GM23338 (cell line): ENCODE results near the gene OCA2. TPM values are rescaled to one million over a fixed set of nuclear protein-coding genes. Genes with fewer than 3 reads are reported as not detected.

ENCODE experiments used
- ATAC-seq: fragments of 200-7000 bp; cut with Tn5 transposase; 3 replicates; pipeline ENCODE4 v1.9.1; 2020
- DNase-seq: peaks from one replicate; pipeline ENCODE4 v3.0.0-alpha.2; 2015; ENCODE audit warnings: low spot score
- H2AFZ ChIP-seq: fragments of 200-600 bp; sonication (generic); 2 replicates; pipeline ENCODE4 v1.8.0; 2016; ENCODE audit warnings: antibody characterized with exemption, mild to moderate bottlenecking, moderate library complexity
- H3F3A ChIP-seq: fragments of 200-600 bp; sonication (generic); replicated peaks from 2 replicates; pipeline ENCODE4 v1.8.0; 2017; ENCODE audit warnings: antibody characterized with exemption, mixed run types, low read depth
- H3K27ac ChIP-seq: fragments of 200-600 bp; sonication (generic); 2 replicates; pipeline ENCODE4 v1.6.1; 2016; ENCODE audit warnings: low read depth
- H3K27me3 ChIP-seq: fragments of 200-600 bp; sonication (generic); 2 replicates; pipeline ENCODE4 v1.8.0; 2016; ENCODE audit warnings: mild to moderate bottlenecking, mixed run types, moderate library complexity; ENCODE audit not compliant: insufficient read depth
- H3K36me3 ChIP-seq: fragments of 200-600 bp; sonication (generic); 2 replicates; pipeline ENCODE4 v1.8.0; 2016; ENCODE audit warnings: mild to moderate bottlenecking; ENCODE audit not compliant: insufficient read depth
- H3K4me1 ChIP-seq: fragments of 200-600 bp; sonication (generic); 2 replicates; pipeline ENCODE4 v1.8.0; 2016; ENCODE audit warnings: mild to moderate bottlenecking, moderate library complexity; ENCODE audit not compliant: insufficient read depth
- H3K4me2 ChIP-seq: fragments of 200-600 bp; sonication (generic); 2 replicates; pipeline ENCODE4 v1.7.1; 2017; ENCODE audit warnings: mixed run types
- H3K4me3 ChIP-seq: fragments of 200-600 bp; sonication (generic); 2 replicates; pipeline ENCODE4 v1.6.1; 2016; ENCODE audit warnings: mixed run types
- H3K79me2 ChIP-seq: fragments of 200-600 bp; sonication (generic); replicated peaks from 2 replicates; pipeline ENCODE4 v1.8.0; 2017; ENCODE audit warnings: mild to moderate bottlenecking; ENCODE audit not compliant: insufficient read depth
- H3K9me2 ChIP-seq: fragments of 200-600 bp; sonication (generic); 2 replicates; pipeline ENCODE4 v1.8.0; 2017; ENCODE audit not compliant: insufficient read depth
- H4K20me1 ChIP-seq: fragments of 200-600 bp; sonication (generic); replicated peaks from 2 replicates; pipeline ENCODE4 v1.8.0; 2017; ENCODE audit warnings: mild to moderate bottlenecking; ENCODE audit not compliant: insufficient read depth
- H3K27ac Mint-ChIP-seq: 2 replicates; pipeline ENCODE4 v1.8.0; 2020; ENCODE audit warnings: inconsistent platforms, mild to moderate bottlenecking, moderate library complexity, mixed read lengths
- H3K27me3 Mint-ChIP-seq: 3 replicates; pipeline ENCODE4 v1.8.0; 2022; ENCODE audit warnings: low read depth, mild to moderate bottlenecking, moderate library complexity, mixed read lengths, inconsistent platforms; ENCODE audit not compliant: insufficient read depth, poor library complexity
- H3K36me3 Mint-ChIP-seq: 3 replicates; pipeline ENCODE4 v1.8.0; 2021; ENCODE audit warnings: low read depth, mild to moderate bottlenecking, inconsistent platforms, moderate library complexity, mixed read lengths
- H3K4me1 Mint-ChIP-seq: 3 replicates; pipeline ENCODE4 v1.8.0; 2020; ENCODE audit warnings: mild to moderate bottlenecking, inconsistent platforms, mixed read lengths
- H3K4me3 Mint-ChIP-seq: 3 replicates; pipeline ENCODE4 v1.8.0; 2021; ENCODE audit warnings: moderate library complexity, mild to moderate bottlenecking, inconsistent platforms, mixed read lengths
- H3K9me3 Mint-ChIP-seq: 3 replicates; pipeline ENCODE4 v1.8.0; 2020; ENCODE audit warnings: moderate library complexity, mild to moderate bottlenecking, inconsistent platforms, mixed read lengths
- CREB1 ChIP-seq: fragments of 250-450 bp; sonication (Bioruptor Pico); IDR thresholded peaks from 2 replicates; pipeline ENCODE4 v1.5.0; 2020; ENCODE audit warnings: low read depth, mild to moderate bottlenecking, moderate library complexity
- ETS1 ChIP-seq: IDR thresholded peaks from 2 replicates; pipeline ENCODE4 v1.6.1; 2016; ENCODE audit warnings: antibody characterized with exemption
- EZH2 ChIP-seq: fragments of 200-600 bp; sonication (generic); IDR thresholded peaks from one replicate; pipeline ENCODE4 v1.8.0; 2017; ENCODE audit warnings: antibody characterized with exemption, mild to moderate bottlenecking, low read depth; ENCODE audit not compliant: unreplicated experiment
- EZH2phosphoT487 ChIP-seq: fragments of 200-600 bp; sonication (generic); IDR thresholded peaks from one replicate; pipeline ENCODE4 v1.8.1; 2018; ENCODE audit warnings: antibody characterized with exemption; ENCODE audit not compliant: unreplicated experiment
- JUNB ChIP-seq: IDR thresholded peaks from one replicate; pipeline ENCODE4 v1.6.1; 2016; ENCODE audit warnings: antibody characterized with exemption; ENCODE audit not compliant: unreplicated experiment
- NANOG ChIP-seq: IDR thresholded peaks from 2 replicates; pipeline ENCODE4 v1.6.1; 2016; ENCODE audit warnings: antibody characterized with exemption, borderline replicate concordance
- POLR2AphosphoS5 ChIP-seq: IDR thresholded peaks from 2 replicates; pipeline ENCODE4 v1.6.1; 2016; ENCODE audit warnings: antibody characterized with exemption, low read depth
- STAT1 ChIP-seq: IDR thresholded peaks from one replicate; pipeline ENCODE4 v1.6.1; 2016; ENCODE audit warnings: antibody characterized with exemption; ENCODE audit not compliant: unreplicated experiment
- ZNF114 ChIP-seq: fragments of 250-450 bp; sonication (Bioruptor Pico); IDR thresholded peaks from 2 replicates; pipeline ENCODE4 v1.5.0; 2020; ENCODE audit warnings: mild to moderate bottlenecking, moderate library complexity
- ZNF331 ChIP-seq: fragments of 250-450 bp; sonication (Bioruptor Pico); IDR thresholded peaks from 2 replicates; pipeline ENCODE4 v1.5.0; 2020; ENCODE audit warnings: low read depth, mild to moderate bottlenecking, moderate library complexity
- polyA plus RNA-seq: library from polyadenylated mRNA; unstranded; fragments of >200 nt; fragmentation: Nextera tagmentation; extraction: Ambion mirVana; gene quantifications from 2 replicates; pipeline ENCODE4 v1.2.1, GENCODE V29; 2016
- total RNA-seq: library from RNA; depleted of rRNA; stranded (reverse); fragments of >200 nt; shearing (Covaris generic); gene quantifications from 2 replicates; pipeline ENCODE4 v1.2.3, GENCODE V29; 2014
- TF ChIP-seq, protein P1 (sequence below): fragments of 250-450 bp; sonication (Bioruptor Pico); IDR thresholded peaks from 2 replicates; pipeline ENCODE4 v1.5.0; 2020; ENCODE audit warnings: mild to moderate bottlenecking, moderate library complexity
- TF ChIP-seq, protein P2 (sequence below), 2 experiments: fragments of 200-600 bp in 1 of 2; sonication (generic) in 1 of 2; conservative IDR thresholded peaks; 2 replicates each; pipeline versions ENCODE4 v1.5.1 to v1.6.1; 2016 to 2017; ENCODE audit warnings: antibody characterized with exemption in 2 of 2, low read depth in 2 of 2, mild to moderate bottlenecking in 2 of 2, moderate library complexity in 1 of 2
- TF ChIP-seq, protein P3 (sequence below): IDR thresholded peaks from one replicate; pipeline ENCODE4 v1.6.1; 2018; ENCODE audit warnings: antibody characterized with exemption; ENCODE audit not compliant: unreplicated experiment

The OCA2 gene
- total and polyA plus RNA-seq, 2 experiments from 2014 or later = 0.40 to 0.69 TPM

DNA sequence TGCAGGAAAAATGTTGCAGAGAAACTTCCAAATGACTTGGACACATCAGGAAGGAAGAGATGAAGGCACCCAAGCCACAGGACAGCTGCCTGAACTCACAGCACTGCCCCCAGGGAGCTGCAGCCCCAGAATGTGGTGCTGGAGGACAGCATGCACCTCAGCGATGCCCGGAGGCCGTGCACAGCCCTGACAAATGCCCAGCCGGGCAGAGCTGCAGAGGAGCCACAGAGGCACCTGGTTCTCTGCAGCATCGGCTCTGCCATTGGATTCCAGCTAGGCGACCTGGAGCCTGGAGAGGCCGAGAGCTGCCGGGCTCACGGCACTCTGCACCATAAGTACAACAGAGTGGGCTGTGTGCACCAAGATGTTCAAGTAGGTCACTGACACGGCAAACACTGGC, 97.5 kb downstream of the OCA2 start:
- no peak for TF ChIP-seq CREB1 (CRISPR knock-in tag)
- no peak for TF ChIP-seq EZH2
- no peak for TF ChIP-seq POLR2AphosphoS5
- TF ChIP-seq, protein P1, sequence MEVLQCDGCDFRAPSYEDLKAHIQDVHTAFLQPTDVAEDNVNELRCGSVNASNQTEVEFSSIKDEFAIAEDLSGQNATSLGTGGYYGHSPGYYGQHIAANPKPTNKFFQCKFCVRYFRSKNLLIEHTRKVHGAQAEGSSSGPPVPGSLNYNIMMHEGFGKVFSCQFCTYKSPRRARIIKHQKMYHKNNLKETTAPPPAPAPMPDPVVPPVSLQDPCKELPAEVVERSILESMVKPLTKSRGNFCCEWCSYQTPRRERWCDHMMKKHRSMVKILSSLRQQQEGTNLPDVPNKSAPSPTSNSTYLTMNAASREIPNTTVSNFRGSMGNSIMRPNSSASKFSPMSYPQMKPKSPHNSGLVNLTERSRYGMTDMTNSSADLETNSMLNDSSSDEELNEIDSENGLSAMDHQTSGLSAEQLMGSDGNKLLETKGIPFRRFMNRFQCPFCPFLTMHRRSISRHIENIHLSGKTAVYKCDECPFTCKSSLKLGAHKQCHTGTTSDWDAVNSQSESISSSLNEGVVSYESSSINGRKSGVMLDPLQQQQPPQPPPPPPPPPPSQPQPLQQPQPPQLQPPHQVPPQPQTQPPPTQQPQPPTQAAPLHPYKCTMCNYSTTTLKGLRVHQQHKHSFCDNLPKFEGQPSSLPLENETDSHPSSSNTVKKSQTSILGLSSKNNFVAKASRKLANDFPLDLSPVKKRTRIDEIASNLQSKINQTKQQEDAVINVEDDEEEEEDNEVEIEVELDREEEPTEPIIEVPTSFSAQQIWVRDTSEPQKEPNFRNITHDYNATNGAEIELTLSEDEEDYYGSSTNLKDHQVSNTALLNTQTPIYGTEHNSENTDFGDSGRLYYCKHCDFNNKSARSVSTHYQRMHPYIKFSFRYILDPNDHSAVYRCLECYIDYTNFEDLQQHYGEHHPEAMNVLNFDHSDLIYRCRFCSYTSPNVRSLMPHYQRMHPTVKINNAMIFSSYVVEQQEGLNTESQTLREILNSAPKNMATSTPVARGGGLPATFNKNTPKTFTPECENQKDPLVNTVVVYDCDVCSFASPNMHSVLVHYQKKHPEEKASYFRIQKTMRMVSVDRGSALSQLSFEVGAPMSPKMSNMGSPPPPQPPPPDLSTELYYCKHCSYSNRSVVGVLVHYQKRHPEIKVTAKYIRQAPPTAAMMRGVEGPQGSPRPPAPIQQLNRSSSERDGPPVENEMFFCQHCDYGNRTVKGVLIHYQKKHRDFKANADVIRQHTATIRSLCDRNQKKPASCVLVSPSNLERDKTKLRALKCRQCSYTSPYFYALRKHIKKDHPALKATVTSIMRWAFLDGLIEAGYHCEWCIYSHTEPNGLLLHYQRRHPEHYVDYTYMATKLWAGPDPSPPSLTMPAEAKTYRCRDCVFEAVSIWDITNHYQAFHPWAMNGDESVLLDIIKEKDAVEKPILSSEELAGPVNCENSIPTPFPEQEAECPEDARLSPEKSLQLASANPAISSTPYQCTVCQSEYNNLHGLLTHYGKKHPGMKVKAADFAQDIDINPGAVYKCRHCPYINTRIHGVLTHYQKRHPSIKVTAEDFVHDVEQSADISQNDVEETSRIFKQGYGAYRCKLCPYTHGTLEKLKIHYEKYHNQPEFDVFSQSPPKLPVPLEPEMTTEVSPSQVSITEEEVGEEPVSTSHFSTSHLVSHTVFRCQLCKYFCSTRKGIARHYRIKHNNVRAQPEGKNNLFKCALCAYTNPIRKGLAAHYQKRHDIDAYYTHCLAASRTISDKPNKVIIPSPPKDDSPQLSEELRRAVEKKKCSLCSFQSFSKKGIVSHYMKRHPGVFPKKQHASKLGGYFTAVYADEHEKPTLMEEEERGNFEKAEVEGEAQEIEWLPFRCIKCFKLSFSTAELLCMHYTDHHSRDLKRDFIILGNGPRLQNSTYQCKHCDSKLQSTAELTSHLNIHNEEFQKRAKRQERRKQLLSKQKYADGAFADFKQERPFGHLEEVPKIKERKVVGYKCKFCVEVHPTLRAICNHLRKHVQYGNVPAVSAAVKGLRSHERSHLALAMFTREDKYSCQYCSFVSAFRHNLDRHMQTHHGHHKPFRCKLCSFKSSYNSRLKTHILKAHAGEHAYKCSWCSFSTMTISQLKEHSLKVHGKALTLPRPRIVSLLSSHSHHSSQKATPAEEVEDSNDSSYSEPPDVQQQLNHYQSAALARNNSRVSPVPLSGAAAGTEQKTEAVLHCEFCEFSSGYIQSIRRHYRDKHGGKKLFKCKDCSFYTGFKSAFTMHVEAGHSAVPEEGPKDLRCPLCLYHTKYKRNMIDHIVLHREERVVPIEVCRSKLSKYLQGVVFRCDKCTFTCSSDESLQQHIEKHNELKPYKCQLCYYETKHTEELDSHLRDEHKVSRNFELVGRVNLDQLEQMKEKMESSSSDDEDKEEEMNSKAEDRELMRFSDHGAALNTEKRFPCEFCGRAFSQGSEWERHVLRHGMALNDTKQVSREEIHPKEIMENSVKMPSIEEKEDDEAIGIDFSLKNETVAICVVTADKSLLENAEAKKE (CRISPR knock-in tag) = no peak
- TF ChIP-seq NANOG = no peak
- no peak for TF ChIP-seq JUNB
- no peak for TF ChIP-seq ZNF331
- TF ChIP-seq, protein P2, sequence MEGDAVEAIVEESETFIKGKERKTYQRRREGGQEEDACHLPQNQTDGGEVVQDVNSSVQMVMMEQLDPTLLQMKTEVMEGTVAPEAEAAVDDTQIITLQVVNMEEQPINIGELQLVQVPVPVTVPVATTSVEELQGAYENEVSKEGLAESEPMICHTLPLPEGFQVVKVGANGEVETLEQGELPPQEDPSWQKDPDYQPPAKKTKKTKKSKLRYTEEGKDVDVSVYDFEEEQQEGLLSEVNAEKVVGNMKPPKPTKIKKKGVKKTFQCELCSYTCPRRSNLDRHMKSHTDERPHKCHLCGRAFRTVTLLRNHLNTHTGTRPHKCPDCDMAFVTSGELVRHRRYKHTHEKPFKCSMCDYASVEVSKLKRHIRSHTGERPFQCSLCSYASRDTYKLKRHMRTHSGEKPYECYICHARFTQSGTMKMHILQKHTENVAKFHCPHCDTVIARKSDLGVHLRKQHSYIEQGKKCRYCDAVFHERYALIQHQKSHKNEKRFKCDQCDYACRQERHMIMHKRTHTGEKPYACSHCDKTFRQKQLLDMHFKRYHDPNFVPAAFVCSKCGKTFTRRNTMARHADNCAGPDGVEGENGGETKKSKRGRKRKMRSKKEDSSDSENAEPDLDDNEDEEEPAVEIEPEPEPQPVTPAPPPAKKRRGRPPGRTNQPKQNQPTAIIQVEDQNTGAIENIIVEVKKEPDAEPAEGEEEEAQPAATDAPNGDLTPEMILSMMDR (conservative IDR thresholded peaks at IDR 0.05; ENCODE audit: low read depth in 2 of 2) = no peak
- TF ChIP-seq ETS1 = no peak
- no peak for TF ChIP-seq EZH2phosphoT487
- no peak for TF ChIP-seq ZNF114 (CRISPR knock-in tag)
- TF ChIP-seq, protein P3, sequence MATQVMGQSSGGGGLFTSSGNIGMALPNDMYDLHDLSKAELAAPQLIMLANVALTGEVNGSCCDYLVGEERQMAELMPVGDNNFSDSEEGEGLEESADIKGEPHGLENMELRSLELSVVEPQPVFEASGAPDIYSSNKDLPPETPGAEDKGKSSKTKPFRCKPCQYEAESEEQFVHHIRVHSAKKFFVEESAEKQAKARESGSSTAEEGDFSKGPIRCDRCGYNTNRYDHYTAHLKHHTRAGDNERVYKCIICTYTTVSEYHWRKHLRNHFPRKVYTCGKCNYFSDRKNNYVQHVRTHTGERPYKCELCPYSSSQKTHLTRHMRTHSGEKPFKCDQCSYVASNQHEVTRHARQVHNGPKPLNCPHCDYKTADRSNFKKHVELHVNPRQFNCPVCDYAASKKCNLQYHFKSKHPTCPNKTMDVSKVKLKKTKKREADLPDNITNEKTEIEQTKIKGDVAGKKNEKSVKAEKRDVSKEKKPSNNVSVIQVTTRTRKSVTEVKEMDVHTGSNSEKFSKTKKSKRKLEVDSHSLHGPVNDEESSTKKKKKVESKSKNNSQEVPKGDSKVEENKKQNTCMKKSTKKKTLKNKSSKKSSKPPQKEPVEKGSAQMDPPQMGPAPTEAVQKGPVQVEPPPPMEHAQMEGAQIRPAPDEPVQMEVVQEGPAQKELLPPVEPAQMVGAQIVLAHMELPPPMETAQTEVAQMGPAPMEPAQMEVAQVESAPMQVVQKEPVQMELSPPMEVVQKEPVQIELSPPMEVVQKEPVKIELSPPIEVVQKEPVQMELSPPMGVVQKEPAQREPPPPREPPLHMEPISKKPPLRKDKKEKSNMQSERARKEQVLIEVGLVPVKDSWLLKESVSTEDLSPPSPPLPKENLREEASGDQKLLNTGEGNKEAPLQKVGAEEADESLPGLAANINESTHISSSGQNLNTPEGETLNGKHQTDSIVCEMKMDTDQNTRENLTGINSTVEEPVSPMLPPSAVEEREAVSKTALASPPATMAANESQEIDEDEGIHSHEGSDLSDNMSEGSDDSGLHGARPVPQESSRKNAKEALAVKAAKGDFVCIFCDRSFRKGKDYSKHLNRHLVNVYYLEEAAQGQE = no peak
- TF ChIP-seq STAT1 = no peak
- no peaks in the 10 kb centered on the region for H3K27me3 ChIP-seq
- Mint-ChIP-seq H3K4me3 (no peak overlapping the region), H3K4me1 (no peaks in the 10 kb centered on the region), H3K9me3 (no peaks in the 10 kb centered on the region; the same call in 2 of the 3 replicates), H3K36me3 (no peaks in the 10 kb centered on the region), H3K27me3 (no peaks in the 10 kb centered on the region), H3K27ac (no peak overlapping the region)
- no peaks in the 10 kb centered on the region for H3K36me3 ChIP-seq
- H3K9me2 ChIP-seq = no peaks in the 10 kb centered on the region
- ATAC-seq (no peak), DNase-seq (no peak)
- no peaks in the 10 kb centered on the region for H3K79me2 ChIP-seq
- no peak overlapping the region for H3K4me2 ChIP-seq
- H4K20me1 ChIP-seq = no peaks in the 10 kb centered on the region
- H3K4me1 ChIP-seq = no peaks in the 10 kb centered on the region
- no peak overlapping the region for H3K27ac ChIP-seq
- no peak overlapping the region for H3K4me3 ChIP-seq
- H3F3A ChIP-seq = no peaks in the 10 kb centered on the region
- no peak overlapping the region for H2AFZ ChIP-seq
